DOHH2 (cell line): Measurements from ENCODE around the gene CHP2.

ENCODE experiments used
- CTCF ChIP-seq: fragments of 200-600 bp; sonication (generic); IDR thresholded peaks from one replicate; pipeline ENCODE4 v1.5.1; 2014; ENCODE audit warnings: antibody characterized with exemption, mild to moderate bottlenecking, low read depth, low read length; ENCODE audit not compliant: poor library complexity, severe bottlenecking
- EZH2phosphoT487 ChIP-seq: fragments of 200-600 bp; sonication (generic); IDR thresholded peaks from 2 replicates; pipeline ENCODE4 v1.6.1; 2017; ENCODE audit warnings: borderline replicate concordance, mild to moderate bottlenecking, antibody characterized with exemption, low read length, moderate library complexity, mixed read lengths

- no peak for TF ChIP-seq CTCF
- TF ChIP-seq EZH2phosphoT487: no peak
Observed at GRCh38 chr16:23724096-23724784, 30.6 kb upstream of the CHP2 start.
